HG03457 (cell line): ENCODE data around the gene PLXNB2.

Experiments
- ATAC-seq: cut with Tn5 transposase; IDR thresholded peaks from one replicate; pipeline ENCODE4 v1.9.1; 2021; ENCODE audit warnings: moderate number of reproducible peaks; ENCODE audit not compliant: unreplicated experiment

PLXNB2 gene

GRCh38 chr22:50242406-50242949 lies 65.0 kb downstream of the PLXNB2 start:
- no peak for ATAC-seq

DNA sequence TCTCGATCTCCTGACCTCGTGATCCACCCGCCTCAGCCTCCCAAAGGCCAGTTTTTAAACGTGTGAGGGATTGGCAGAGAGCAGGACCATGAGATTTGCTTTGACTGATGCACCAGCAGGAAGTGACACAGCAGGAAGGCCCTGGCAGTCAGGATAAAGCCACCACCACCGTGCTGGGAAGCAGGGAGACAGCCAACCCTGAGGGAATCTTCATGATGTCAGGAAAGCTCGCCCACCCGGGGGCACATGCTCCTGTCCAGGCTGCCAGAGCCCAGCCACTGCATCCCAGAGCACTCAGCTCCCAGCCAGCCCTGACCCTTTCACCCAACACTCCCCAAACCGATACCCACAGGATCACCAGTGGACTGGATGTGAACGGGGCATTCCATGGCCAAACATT lies 68.7 kb downstream of the PLXNB2 start:
- ATAC-seq, result no peak

DNA sequence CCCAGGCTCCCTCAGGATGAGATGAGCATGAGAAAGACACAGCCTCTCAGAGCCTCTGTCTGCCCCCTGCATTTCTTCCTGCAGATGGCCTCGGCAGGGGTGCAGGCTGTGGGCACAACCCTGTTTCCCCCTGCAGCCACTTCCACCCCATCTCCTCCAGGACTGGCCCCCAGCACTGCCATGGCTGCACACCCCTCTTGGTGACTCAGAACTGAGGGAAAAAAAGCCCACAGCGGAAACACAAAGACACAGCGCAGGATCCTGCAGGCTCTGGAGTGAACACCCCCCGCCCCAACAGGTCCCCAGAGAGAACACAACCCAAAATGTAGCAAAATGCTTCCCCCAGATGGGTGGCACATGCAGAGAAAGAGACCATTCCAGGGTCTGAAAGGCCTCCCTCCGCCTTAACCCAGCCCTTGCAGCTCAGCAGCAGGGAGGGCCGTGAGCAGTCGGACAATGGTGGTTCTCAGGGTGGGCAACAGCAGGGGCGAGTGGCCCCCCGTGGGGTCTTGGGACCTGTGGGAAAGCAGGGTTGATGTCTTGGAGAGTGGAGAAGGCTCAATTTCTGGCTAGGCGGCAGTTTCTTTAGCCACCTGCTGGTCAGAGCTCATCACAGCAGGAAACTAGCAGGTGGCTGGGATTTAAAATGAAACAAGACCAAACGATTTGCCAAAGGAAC lies 70.6 kb downstream of the PLXNB2 start:
- no peak for ATAC-seq

GRCh38 chr22:50233223-50233622 lies 74.2 kb downstream of the PLXNB2 start:
- ATAC-seq, result no peak

DNA sequence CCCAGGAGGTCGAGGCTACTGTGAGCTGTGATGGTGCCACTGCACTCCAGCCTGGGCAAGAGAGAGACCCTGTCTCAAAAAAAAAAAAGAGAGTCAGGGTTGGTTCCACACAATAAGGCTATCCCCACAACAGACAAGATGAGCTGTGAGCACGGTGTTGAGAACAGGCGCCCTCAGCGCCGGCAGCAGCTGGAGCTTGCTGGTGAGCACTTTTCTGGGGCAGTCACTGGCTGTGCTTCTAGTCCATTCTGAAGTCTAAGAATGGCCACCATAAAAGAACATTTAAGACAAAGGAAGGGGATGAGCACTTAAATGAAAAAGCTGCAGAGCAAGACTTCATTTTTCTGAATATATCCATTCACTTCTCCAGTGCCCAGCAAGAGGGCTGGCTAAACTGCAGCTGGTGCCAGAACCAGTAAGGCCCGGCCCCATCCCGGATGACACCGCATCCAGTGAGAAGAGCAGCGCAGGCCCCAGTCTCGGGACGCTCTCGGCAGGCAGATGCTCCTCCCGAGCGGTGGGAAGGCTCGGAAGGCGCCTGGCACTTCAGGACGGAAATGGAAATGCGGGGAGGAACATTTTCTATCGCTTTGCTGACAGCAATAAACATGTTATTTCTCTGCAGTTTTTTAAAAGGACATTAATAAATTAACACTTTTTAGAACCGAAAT lies 74.8 kb downstream of the PLXNB2 start:
- ATAC-seq, result no peak

DNA sequence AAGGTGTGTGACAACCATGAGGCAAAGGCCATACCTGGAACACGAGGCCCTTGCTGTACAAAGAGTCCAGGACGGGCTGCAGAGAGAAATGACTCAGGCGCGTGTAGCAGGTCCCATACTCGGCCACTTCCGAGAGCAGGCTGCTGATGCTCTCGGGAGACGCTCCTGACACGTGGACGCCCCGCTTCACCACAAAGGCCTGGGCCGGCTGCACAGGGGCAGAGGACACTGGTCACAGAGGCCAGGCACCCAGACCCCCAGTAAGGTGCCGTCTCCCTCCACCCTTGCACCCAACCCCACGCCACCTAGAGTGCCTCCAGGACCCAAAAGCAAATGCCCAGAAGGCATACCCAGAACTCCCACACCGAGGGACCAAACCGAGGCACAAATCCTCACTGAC lies 78.1 kb downstream of the PLXNB2 start:
- ATAC-seq, result no peak

DNA sequence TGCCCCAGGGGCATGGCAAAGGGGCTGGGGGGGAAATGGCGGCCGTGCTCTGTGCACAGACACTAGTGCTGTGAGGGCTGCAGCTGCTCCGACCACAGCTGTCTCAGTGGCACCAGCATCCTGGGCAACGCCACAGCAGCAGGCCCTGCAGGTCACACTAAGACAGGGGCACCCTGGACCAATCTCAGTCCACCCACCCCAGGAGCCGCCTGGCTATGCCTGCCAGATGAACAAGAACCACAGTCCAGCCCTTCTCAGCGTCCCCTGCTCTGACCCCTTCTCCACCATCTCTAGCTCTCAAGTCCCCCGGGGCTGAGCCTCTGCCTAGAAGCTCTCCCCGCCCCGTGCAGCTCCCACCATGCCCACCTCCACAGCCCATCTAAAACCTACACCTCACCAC lies 79.1 kb downstream of the PLXNB2 start:
- ATAC-seq, result no peak

- no peak for ATAC-seq
These were observed 79.7 kb downstream of the PLXNB2 start for GRCh38 chr22:50227579-50228215.

GRCh38 chr22:50226875-50227165 lies 80.6 kb downstream of the PLXNB2 start:
- ATAC-seq, result no peak

GRCh38 chr22:50226063-50226874 lies 81.2 kb downstream of the PLXNB2 start:
- ATAC-seq, result no peak

- no peak for ATAC-seq
These were observed 82.1 kb downstream of the PLXNB2 start for GRCh38 chr22:50225200-50225969.
